Thoracic aorta (tissue), 2 donors: ENCODE measurements around the gene NOTCH1. TPM values are rescaled to one million over a fixed set of nuclear protein-coding genes. Genes with fewer than 3 reads are reported as not detected.

Experiments used
- ATAC-seq: fragments of 150-250 bp; one replicate; pipeline ENCODE4 v1.8.0; 2017; ENCODE audit warnings: low read depth; ENCODE audit not compliant: insufficient number of reproducible peaks, low FRiP score
- DNase-seq: peaks from one replicate; pipeline ENCODE4 v3.0.0-alpha.2; 2020; ENCODE audit warnings: low spot score
- H3K27ac ChIP-seq, 2 donors: fragments of 200-600 bp; sonication (generic); 1 replicate in 1 of 2; 2 replicates in 1 of 2; pipeline ENCODE4 v1.5.1; 2016; ENCODE audit warnings: mild to moderate bottlenecking in 2 of 2, moderate library complexity in 2 of 2
- H3K27me3 ChIP-seq: fragments of 200-600 bp; sonication (generic); replicated peaks from 2 replicates; pipeline ENCODE4 v1.6.0; 2016; ENCODE audit warnings: mild to moderate bottlenecking; ENCODE audit not compliant: insufficient read depth
- H3K36me3 ChIP-seq: fragments of 200-600 bp; sonication (generic); one replicate; pipeline ENCODE4 v1.5.1; 2016
- H3K4me1 ChIP-seq, 2 donors: fragments of 200-600 bp; sonication (generic); 1 replicate in 1 of 2; 2 replicates in 1 of 2; pipeline versions ENCODE4 v1.5.1 to v1.6.0; 2016; ENCODE audit warnings: low read depth in 2 of 2, mild to moderate bottlenecking in 1 of 2; ENCODE audit not compliant: control insufficient read depth in 1 of 2
- H3K4me3 ChIP-seq: fragments of 200-600 bp; sonication (generic); 2 replicates; pipeline ENCODE4 v1.5.1; 2016; ENCODE audit warnings: mild to moderate bottlenecking
- H3K9me3 ChIP-seq: fragments of 200-600 bp; sonication (generic); 2 replicates; pipeline ENCODE4 v1.5.1; 2016
- CTCF ChIP-seq: fragments of 200-600 bp; sonication (generic); IDR thresholded peaks from one replicate; pipeline ENCODE4 v1.5.1; 2019; ENCODE audit warnings: antibody characterized with exemption
- total RNA-seq, 2 donors: library from RNA; depleted of rRNA; stranded (reverse); fragments of >200 nt; gene quantifications; one replicate each; pipeline versions ENCODE4 v1.1.0 to v1.2.3, GENCODE V29; 2016

The NOTCH1 gene
- total RNA-seq, 2 donors from 2014 or later = 40.9 to 48.1 TPM

DNA sequence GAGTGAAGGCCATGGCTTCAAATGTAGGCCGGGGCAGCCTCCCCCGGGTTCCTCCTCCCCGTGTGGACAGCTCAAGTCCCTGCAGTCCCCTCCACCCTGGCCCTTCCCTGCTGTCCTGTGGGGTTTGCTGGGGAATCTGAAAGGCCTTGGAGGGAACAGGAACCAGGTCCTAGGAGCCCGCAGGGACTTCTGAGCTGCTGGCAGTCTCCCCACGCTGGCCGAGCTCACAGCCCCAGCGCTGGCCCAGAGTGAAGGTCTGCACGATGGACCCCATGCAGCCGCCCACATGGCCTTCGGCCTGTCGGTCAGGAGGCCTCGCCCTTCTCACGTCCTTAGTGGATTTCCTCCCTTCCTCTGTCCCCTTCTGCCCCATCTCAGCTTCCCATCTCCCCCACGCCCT, 25.7 kb upstream of the NOTCH1 start:
- H3K4me1 ChIP-seq = peaks cover 32 to 68% of the 10 kb centered on the region in 2 donors
- TF ChIP-seq CTCF = no peak
- H3K27me3 ChIP-seq = no peaks in the 10 kb centered on the region
- DNase-seq (no peak), ATAC-seq (no peak)
- H3K27ac ChIP-seq = peak overlapping the region; percentile 70 to 73
- no peaks in the 10 kb centered on the region for H3K9me3 ChIP-seq
- H3K4me3 ChIP-seq = no peak overlapping the region
- no peaks in the 10 kb centered on the region for H3K36me3 ChIP-seq

DNA sequence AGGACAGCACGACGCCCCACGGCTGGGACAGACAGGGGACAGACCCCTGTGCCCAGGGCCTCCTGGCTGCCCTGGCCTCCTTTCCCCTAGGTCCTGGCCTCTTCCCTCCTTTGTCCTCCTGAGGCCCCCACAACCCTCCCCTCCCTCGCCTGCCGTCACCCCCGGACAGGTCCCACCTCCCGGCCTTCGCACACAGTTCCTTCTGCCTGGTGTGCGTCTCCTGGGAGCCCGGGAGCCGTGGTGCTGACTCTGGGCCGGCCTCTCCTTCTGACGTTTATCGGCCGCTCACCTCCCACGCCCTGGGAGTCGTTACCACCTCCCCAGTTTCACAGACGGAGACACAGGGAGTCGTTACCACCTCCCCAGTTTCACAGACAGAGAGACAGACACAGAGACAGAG, 25.1 kb upstream of the NOTCH1 start:
- H3K36me3 ChIP-seq = no peaks in the 10 kb centered on the region
- H3K4me1 ChIP-seq = peaks cover 26 to 68% of the 10 kb centered on the region in 2 donors
- no peaks in the 10 kb centered on the region for H3K9me3 ChIP-seq
- peak overlapping the region; percentile 70 to 73 for H3K27ac ChIP-seq
- no peak for TF ChIP-seq CTCF
- H3K4me3 ChIP-seq = no peak overlapping the region
- H3K27me3 ChIP-seq = no peaks in the 10 kb centered on the region
- ATAC-seq (no peak), DNase-seq (no peak)

DNA sequence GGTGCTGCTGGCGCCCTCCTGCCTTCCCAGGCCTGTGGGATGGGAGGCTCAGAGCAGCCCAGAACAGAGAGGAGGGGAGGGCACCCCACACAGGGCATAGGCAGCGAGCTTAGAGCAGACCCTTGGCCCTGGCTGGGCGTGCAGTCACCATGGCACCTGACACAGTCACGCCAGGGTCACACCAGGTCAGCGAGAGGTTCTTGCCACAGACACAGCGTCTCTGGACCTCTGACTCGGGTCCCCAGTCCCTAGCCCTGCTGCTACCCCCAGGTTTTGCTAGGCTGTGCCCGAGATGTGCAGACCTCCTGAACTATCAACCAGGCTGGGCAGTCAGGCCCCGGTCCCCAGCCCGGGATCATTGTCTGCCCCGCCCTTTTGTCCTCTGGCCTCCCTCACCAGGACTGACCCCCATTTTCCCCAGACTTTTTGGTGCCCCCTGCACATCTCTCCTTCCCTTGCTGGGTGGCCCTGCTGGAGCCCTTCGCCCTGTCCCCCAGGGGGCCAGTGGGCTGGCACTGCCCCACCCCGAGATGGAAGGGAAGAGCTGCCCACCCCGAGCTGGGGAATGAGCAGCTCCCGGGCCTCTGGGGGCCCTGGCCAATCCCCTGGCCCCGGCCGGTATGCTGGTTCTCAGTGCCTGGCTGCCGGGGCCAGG, 24.5 kb upstream of the NOTCH1 start:
- no peak for TF ChIP-seq CTCF
- peak overlapping the region in 1 of 2 donors; percentile 70 for H3K27ac ChIP-seq
- no peak overlapping the region for H3K4me3 ChIP-seq
- ATAC-seq (no peak), DNase-seq (no peak)
- peaks cover 29 to 68% of the 10 kb centered on the region in 2 donors for H3K4me1 ChIP-seq
- H3K9me3 ChIP-seq = no peaks in the 10 kb centered on the region
- H3K36me3 ChIP-seq = no peaks in the 10 kb centered on the region
- no peaks in the 10 kb centered on the region for H3K27me3 ChIP-seq

- no peak for DNase-seq
- no peaks in the 10 kb centered on the region for H3K27me3 ChIP-seq
- no peak overlapping the region for H3K27ac ChIP-seq
- H3K36me3 ChIP-seq = no peaks in the 10 kb centered on the region
- no peak for TF ChIP-seq CTCF
- no peak overlapping the region for H3K4me3 ChIP-seq
- peaks cover 36 to 75% of the 10 kb centered on the region in 2 donors for H3K4me1 ChIP-seq
- no peaks in the 10 kb centered on the region for H3K9me3 ChIP-seq
- ATAC-seq = no peak
Measured at GRCh38 chr9:136569526-136570148, 23.8 kb upstream of the NOTCH1 start.

GRCh38 chr9:136568288-136569081, 22.6 kb upstream of the NOTCH1 start:
- no peak for ATAC-seq
- Histone ChIP-seq H3K36me3 (no peaks in the 10 kb centered on the region), H3K27ac (peak overlapping the region; percentile 67 to 69), H3K4me3 (peak overlapping the region; percentile 7), H3K27me3 (no peaks in the 10 kb centered on the region), H3K9me3 (no peaks in the 10 kb centered on the region), H3K4me1 (peaks cover 45 to 84% of the 10 kb centered on the region in 2 donors)
- no peak for TF ChIP-seq CTCF
- DNase-seq = no peak
